EH (cell line): ENCODE results near the gene CTNNA3.
A peak's percentile ranks its signal among the peaks of the same experiment; 100 is the strongest.

Experiments
- DNase-seq: peaks from one replicate; pipeline ENCODE4 v3.0.0-alpha.2; 2015; ENCODE audit warnings: low read depth

CTNNA3 gene

DNA sequence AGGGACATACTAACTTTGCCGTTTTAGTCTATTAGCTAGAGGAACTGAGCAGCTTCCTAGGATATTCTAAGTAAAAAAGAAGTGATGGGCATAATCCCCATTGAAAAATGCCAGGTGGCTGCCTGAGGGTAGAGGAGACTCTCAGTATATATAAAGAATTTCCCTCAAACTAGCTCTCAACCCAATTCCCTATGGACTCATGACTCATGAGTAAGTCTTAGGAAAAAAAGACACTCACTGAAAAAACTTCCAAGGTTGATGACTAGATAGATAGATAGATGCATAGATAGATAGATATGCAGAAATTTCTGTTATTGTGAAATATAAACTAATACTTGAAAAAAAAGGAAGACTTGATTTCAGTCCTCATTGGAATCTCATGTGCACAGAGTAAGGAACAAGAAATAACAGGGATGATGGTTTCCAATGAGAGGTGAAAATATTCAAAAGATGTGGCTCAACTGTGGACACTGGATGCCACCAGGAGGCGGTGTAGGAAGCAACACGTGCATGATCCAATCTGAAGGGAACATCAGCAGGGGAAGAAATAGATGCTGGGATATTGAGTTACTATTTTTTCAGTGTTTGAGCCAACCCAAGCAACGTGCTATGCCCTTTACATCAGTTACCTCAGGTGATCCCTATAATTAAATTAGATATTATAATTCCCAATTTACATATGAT, 1481.1 kb downstream of the CTNNA3 start:
- DNase-seq = no peak

GRCh38 chr10:66209025-66209424, 1487.0 kb downstream of the CTNNA3 start:
- DNase-seq = no peak

GRCh38 chr10:66204838-66205237, 1491.2 kb downstream of the CTNNA3 start:
- no peak for DNase-seq

- no peak for DNase-seq
These were observed 1493.9 kb downstream of the CTNNA3 start for GRCh38 chr10:66202101-66202500.

GRCh38 chr10:66192162-66192831, 1503.7 kb downstream of the CTNNA3 start:
- DNase-seq = no peak

DNA sequence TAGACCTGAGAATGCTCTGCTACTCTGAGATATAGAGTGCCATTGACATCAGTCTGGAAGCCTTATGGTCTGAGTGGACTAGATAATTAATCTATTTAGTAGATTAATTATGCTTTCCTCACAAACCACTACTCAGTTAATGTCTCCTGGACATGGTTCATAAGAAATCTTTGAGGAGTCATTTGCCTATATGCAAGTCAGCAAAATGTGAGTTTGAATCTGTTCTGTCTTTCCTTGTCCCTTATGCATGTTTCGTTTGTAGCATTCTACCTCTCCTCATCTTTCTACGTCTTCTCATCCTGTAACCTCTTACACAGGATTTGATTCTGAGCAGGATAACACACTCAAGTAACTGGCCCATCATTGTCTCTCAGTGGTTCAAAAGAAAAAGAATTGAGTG, 1505.6 kb downstream of the CTNNA3 start:
- DNase-seq = no peak

DNA sequence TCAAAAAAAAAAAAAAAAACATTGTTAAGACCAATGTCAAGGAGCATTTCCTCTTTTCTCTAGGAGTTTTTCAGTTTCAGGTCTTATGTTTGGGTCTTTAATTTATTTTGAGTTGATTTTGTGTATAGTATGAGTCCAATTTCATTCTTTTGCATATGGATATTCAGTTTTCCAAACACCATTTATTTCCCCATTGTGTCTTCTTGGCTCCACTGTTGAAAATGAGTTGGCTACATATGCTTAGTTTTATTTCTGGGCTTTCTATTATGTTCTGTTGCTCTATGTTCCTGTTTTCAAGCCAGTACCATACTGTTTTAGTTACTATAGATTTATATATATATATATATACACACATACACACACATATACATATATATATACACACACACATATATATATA, 1506.7 kb downstream of the CTNNA3 start:
- no peak for DNase-seq

- DNase-seq = no peak
These were observed 1508.8 kb downstream of the CTNNA3 start for GRCh38 chr10:66187053-66187733.

- no peak for DNase-seq
These were observed 1513.0 kb downstream of the CTNNA3 start for GRCh38 chr10:66183028-66183427.

GRCh38 chr10:66180581-66181318, 1515.2 kb downstream of the CTNNA3 start:
- peak; percentile 63 for DNase-seq

GRCh38 chr10:66180021-66180420, 1516.0 kb downstream of the CTNNA3 start:
- no peak for DNase-seq

GRCh38 chr10:66176772-66177171, 1519.2 kb downstream of the CTNNA3 start:
- no peak for DNase-seq

- DNase-seq = no peak
These were observed 1528.2 kb downstream of the CTNNA3 start for GRCh38 chr10:66167816-66168215.

- no peak for DNase-seq
These were observed 1533.3 kb downstream of the CTNNA3 start for GRCh38 chr10:66162560-66163143.

DNA sequence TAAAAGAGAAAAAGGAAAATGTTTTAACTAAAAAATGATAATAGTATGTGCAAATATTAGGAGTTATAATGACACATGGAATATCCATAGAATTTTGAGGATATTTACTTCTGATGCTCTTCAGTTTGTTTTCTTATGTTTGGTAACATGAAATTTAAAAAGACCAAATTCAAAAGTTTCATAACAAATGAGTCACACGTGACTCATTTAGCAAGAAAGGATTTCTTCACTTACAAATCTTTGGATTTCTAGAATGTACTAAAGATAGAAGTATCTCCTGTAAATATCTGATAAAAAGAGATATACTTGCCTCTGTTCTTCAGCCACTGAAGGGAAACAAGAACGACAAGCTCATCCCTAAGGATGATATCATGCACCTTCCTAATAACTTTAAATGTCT, 1544.6 kb downstream of the CTNNA3 start:
- no peak for DNase-seq

DNA sequence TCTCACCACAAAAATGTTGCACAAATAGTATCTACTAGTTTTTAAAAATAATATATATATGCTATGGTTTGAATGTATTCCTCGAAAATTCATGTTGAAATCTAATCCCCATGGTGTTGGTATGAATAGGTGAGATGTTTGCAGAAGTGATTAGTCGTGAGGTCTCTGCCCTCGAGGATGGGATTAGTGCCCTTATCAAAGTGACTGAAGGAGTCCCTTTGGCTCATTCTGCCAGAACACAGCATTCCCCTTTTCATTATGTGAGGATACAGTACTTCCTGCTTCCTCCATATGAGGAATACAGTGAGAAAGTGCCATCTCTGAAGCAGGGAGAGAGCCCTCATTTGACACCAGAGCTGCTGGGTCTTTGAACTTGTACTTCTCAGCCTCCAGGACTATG, 1547.7 kb downstream of the CTNNA3 start:
- no peak for DNase-seq

DNA sequence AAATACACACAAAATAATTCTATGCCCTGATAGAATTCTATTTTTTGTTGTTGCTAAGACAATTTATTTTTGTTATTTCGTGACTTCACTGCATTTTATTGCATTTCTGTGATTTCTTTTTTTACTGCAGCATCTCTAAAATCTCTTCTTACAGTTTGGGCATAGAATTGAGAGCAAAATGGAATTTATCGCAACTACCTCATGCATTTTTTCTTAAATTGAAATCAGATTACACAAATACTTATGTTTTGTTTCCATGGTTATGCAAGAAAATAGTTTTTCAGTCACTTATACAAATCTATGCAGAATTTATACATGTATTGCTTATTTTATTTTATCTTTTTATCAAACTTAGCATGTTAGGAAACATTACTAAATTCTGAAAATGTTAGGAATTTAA, 1552.0 kb downstream of the CTNNA3 start:
- DNase-seq = no peak

DNA sequence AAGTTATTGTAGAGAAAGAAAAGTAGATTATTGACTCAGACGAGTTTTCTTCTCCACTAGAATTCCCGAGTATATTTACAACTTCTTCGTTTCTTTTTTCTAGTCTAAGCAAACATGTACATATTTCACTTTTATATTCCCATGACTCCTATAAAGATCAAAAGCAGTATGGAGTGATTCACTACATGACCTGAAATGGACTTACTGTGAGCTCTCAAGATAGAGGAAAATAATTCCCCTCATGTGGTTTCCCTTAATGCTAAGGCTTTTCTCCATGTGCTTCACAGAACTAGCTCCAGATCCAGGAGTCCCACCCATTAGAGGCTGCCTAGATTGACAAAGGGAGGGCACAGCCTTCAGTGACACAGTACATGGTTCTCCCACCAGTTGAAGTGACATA, 1593.2 kb downstream of the CTNNA3 start:
- no peak for DNase-seq

DNA sequence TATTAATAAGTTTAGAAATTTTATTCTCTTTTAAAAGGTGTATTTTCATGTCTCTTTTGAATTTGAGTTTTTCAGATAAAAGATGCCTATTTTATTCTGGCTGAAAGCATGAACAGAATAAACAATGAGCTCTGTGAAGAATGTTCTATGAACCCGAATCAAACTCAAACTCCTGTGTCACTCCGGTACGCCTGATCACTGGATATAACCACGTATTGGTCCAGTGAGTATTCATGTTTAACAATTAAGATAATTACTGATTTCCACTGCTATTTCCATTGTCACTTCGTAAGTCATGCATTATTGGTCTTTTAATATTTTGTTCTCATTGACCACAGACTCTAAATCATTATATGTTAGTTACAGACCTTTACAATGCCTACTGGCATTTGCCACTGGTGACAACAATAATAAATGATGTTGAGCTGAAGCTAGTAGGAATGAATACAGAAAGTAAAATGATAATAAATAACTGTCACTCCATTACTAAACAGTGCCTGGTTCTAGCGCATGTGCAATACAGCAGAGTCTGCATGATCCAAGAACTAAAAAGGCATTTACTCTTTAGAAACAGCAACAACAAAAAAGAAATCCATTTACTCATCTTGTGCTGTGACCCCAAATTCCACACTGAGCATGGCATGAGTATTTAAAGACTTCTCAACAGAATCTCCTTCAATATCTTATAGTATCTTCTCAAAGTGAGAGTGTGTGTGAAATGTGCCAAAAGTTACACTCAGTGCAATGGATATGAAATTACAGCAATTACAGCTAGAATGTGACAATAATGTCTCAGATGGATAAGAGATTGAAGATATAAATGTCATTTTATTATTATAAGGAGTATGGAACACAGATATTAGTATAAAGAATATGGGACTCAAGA, 1597.2 kb downstream of the CTNNA3 start:
- DNase-seq = no peak

GRCh38 chr10:66095610-66096009, 1600.4 kb downstream of the CTNNA3 start:
- no peak for DNase-seq

DNA sequence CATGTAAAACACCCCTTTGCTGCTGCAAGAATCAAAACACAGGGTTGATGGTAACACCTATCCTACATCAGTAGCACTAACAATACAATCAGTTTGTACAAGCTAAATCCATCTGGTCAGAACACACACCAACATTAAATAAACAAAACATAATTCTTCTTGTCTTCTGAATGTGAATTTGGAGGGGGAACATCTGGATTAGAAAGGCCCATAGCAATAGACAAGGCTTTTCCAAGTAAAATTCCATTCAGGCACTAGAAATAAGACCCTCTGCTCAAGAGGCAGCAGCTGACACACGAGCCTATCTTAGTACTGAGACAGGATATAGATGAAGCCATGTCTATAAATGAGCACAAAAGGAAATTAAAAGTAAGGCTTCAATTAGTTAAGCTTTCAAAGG, 1610.1 kb downstream of the CTNNA3 start:
- DNase-seq = no peak
